ENCODE data around the gene FFAR3. TPM values are rescaled to one million over a fixed set of nuclear protein-coding genes. Genes with fewer than 3 reads are reported as not detected.
"Not testable (repeated sequence)": the region's sequence is repeated elsewhere in the genome, so short reads cannot be mapped to it uniquely, and the experiment has no call there.

Gene FFAR3
- total RNA-seq, 4 donors from 2014 or later, result not detected

- no peaks in the 10 kb centered on the region for H3K9me3 ChIP-seq
- H3K36me3 ChIP-seq, result no peaks in the 10 kb centered on the region
- H3K4me3 ChIP-seq, result no peak overlapping the region
- TF ChIP-seq EP300 (IDR thresholded peaks at IDR 0.05) (no peak), CTCF (IDR thresholded peaks at IDR 0.05) (no peak), POLR2AphosphoS5 (IDR thresholded peaks at IDR 0.05) (no peak), POLR2A (IDR thresholded peaks at IDR 0.05) (no peak)
- H3K4me1 ChIP-seq, result no peaks in the 10 kb centered on the region
- DNase-seq (ENCODE audit: low spot score in 2 of 2), result no peak
- H3K27me3 ChIP-seq, result no peaks in the 10 kb centered on the region
- H3K27ac ChIP-seq, result no peak overlapping the region
Measured at GRCh38 chr19:35369522-35369921, 11.3 kb downstream of the FFAR3 start.

GRCh38 chr19:35370722-35371121, 12.5 kb downstream of the FFAR3 start, which contains the start of gene GPR42:
GPR42 (plus strand) TSS chr19:35371068; CDS start chr19:35371360, 292 bp downstream.
- Histone ChIP-seq H3K9me3 (no peaks in the 10 kb centered on the region), H3K4me1 (no peaks in the 10 kb centered on the region), H3K27ac (no peak within 1 kb of the TSS), H3K36me3 (no peaks in the 10 kb centered on the region), H3K27me3 (peaks cover 2% of the 10 kb centered on the region), H3K4me3 (no peak within 1 kb of the TSS)
- DNase-seq (ENCODE audit: low spot score in 2 of 2), result peak in 1 of 2 donors; percentile 69
- no peak for TF ChIP-seq POLR2AphosphoS5 (IDR thresholded peaks at IDR 0.05)
- no peak for TF ChIP-seq CTCF (IDR thresholded peaks at IDR 0.05)
- no peak for TF ChIP-seq POLR2A (IDR thresholded peaks at IDR 0.05)
- no peak for TF ChIP-seq EP300 (IDR thresholded peaks at IDR 0.05)
- 85% methylated on average over 4 of the region's 8 CpGs for WGBS

- WGBS, result 92% methylated on average over 7 of the region's 7 CpGs
- H3K9me3 ChIP-seq, result no peaks in the 10 kb centered on the region
- peaks cover 4% of the 10 kb centered on the region for H3K27me3 ChIP-seq
- no peak overlapping the region for H3K27ac ChIP-seq
- peak in 1 of 2 donors; percentile 9 for DNase-seq (ENCODE audit: low spot score in 2 of 2)
- H3K36me3 ChIP-seq, result no peaks in the 10 kb centered on the region
- TF ChIP-seq EP300 (IDR thresholded peaks at IDR 0.05), result no peak
- TF ChIP-seq POLR2A (IDR thresholded peaks at IDR 0.05), result no peak
- TF ChIP-seq POLR2AphosphoS5 (IDR thresholded peaks at IDR 0.05), result no peak
- TF ChIP-seq CTCF (IDR thresholded peaks at IDR 0.05), result no peak
- H3K4me3 ChIP-seq, result no peak overlapping the region
- no peaks in the 10 kb centered on the region for H3K4me1 ChIP-seq
Measured at GRCh38 chr19:35373492-35373891, 15.2 kb downstream of the FFAR3 start.

GRCh38 chr19:35374031-35374430, 15.8 kb downstream of the FFAR3 start:
- not testable (repeated sequence) for H3K4me1 ChIP-seq; H3K36me3 ChIP-seq; H3K4me3 ChIP-seq; H3K27ac ChIP-seq; DNase-seq (ENCODE audit: low spot score in 2 of 2); H3K9me3 ChIP-seq; H3K27me3 ChIP-seq

GRCh38 chr19:35375505-35376307, 17.4 kb downstream of the FFAR3 start:
- Histone ChIP-seq H3K9me3 (no peaks in the 10 kb centered on the region), H3K27ac (no peak overlapping the region), H3K36me3 (no peaks in the 10 kb centered on the region), H3K27me3 (peaks cover 4% of the 10 kb centered on the region), H3K4me3 (no peak overlapping the region), H3K4me1 (no peaks in the 10 kb centered on the region)
- DNase-seq (ENCODE audit: low spot score in 2 of 2), result peak in 1 of 2 donors; percentile 72
- WGBS, result 66% methylated on average over 12 of the region's 12 CpGs
- TF ChIP-seq CTCF (IDR thresholded peaks at IDR 0.05) (no peak), POLR2A (IDR thresholded peaks at IDR 0.05) (no peak)

Measured in suprapubic skin (tissue), 4 donors.